ENCODE data around the gene FHL3. TPM values are rescaled to one million over a fixed set of nuclear protein-coding genes. Genes with fewer than 3 reads are reported as not detected.

FHL3 gene
- polyA plus RNA-seq, 1 donor, result 20.5 TPM

Other genes starting within 250 kb of the FHL3 start
- 0.23 TPM for gene EPHA10, start 240.4 kb downstream of the FHL3 start, polyA plus RNA-seq (ENCODE audit: insufficient read length)
- gene MANEAL, start 211.7 kb downstream of the FHL3 start, polyA plus RNA-seq (ENCODE audit: insufficient read length), result 3.6 TPM
- 20.2 TPM for gene C1orf122, start 197.7 kb downstream of the FHL3 start, polyA plus RNA-seq (ENCODE audit: insufficient read length)
- 11.7 TPM for gene YRDC, start 197.3 kb downstream of the FHL3 start, polyA plus RNA-seq (ENCODE audit: insufficient read length)
- 9.5 TPM for gene MTF1, start 145.9 kb downstream of the FHL3 start, polyA plus RNA-seq (ENCODE audit: insufficient read length)
- 33.1 TPM for gene INPP5B, start 58.5 kb downstream of the FHL3 start, polyA plus RNA-seq (ENCODE audit: insufficient read length)
- gene SF3A3, start 15.5 kb downstream of the FHL3 start, polyA plus RNA-seq (ENCODE audit: insufficient read length), result 120 TPM
- gene UTP11, start 7.2 kb upstream of the FHL3 start, polyA plus RNA-seq (ENCODE audit: insufficient read length), result 42.7 TPM
- gene POU3F1, start 41.3 kb upstream of the FHL3 start, polyA plus RNA-seq (ENCODE audit: insufficient read length), result 0.63 TPM

Data from left kidney (tissue), 1 donor.